Activated CD4-positive, alpha-beta T cell treated with anti-CD3 and anti-CD28 coated beads, Interleukin-2, Interleukin-6, amounts not matched to agents 100 ng/mL and 50 ng/mL, durations not matched to agents 16 hours and 8 hours (primary cell): ENCODE measurements around the gene EXOSC6.
A peak's percentile ranks its signal among the peaks of the same experiment; 100 is the strongest.
"Not testable (repeated sequence)": the region's sequence is repeated elsewhere in the genome, so short reads cannot be mapped to it uniquely, and the experiment has no call there.

Source experiments
- DNase-seq: peaks from one replicate; pipeline ENCODE4 v3.0.0-alpha.2; 2020

EXOSC6 gene

GRCh38 chr16:70251629-70252354, at the start of gene EXOSC6:
EXOSC6 (minus strand) TSS chr16:70251940; CDS start chr16:70251900, 40 bp downstream.
- DNase-seq = peak; percentile 97

GRCh38 chr16:70301121-70301520, 49.4 kb upstream of the EXOSC6 start:
- no peak for DNase-seq

- peak; percentile 79 for DNase-seq
Measured at GRCh38 chr16:70298988-70299938, 47.5 kb upstream of the EXOSC6 start, which contains the start of gene DDX19B. DDX19B (plus strand) TSS chr16:70299186; CDS start chr16:70299298, 112 bp downstream.

GRCh38 chr16:70295634-70296033, 43.9 kb upstream of the EXOSC6 start:
- DNase-seq = no peak

- no peak for DNase-seq
Measured at GRCh38 chr16:70294385-70295025, 42.8 kb upstream of the EXOSC6 start.

GRCh38 chr16:70292148-70292547, 40.4 kb upstream of the EXOSC6 start:
- DNase-seq = not testable (repeated sequence)

- DNase-seq = no peak
Measured at GRCh38 chr16:70290949-70291519, 39.3 kb upstream of the EXOSC6 start.

- peak; percentile 99 for DNase-seq
Measured at GRCh38 chr16:70289229-70290094, 37.7 kb upstream of the EXOSC6 start, which contains the start of gene AARS1. AARS1 (minus strand) TSS chr16:70289506; CDS start chr16:70282763, 6,743 bp downstream.

GRCh38 chr16:70287304-70287971, 35.7 kb upstream of the EXOSC6 start:
- DNase-seq = not testable (repeated sequence)

- no peak for DNase-seq
Measured at GRCh38 chr16:70276392-70276791, 24.7 kb upstream of the EXOSC6 start.

- no peak for DNase-seq
Measured at GRCh38 chr16:70271696-70272095, 20.0 kb upstream of the EXOSC6 start.

GRCh38 chr16:70270176-70270575, 18.4 kb upstream of the EXOSC6 start:
- DNase-seq = no peak

- no peak for DNase-seq
Measured at GRCh38 chr16:70269471-70269870, 17.7 kb upstream of the EXOSC6 start.

GRCh38 chr16:70267922-70268321, 16.2 kb upstream of the EXOSC6 start:
- not testable (repeated sequence) for DNase-seq

GRCh38 chr16:70267516-70267915, 15.8 kb upstream of the EXOSC6 start:
- peak; percentile 38 for DNase-seq

GRCh38 chr16:70259903-70260302, 8.2 kb upstream of the EXOSC6 start:
- not testable (repeated sequence) for DNase-seq

GRCh38 chr16:70258946-70259345, 7.2 kb upstream of the EXOSC6 start:
- no peak for DNase-seq

- no peak for DNase-seq
Measured at GRCh38 chr16:70258065-70258464, 6.3 kb upstream of the EXOSC6 start.

GRCh38 chr16:70257391-70257790, 5.7 kb upstream of the EXOSC6 start:
- DNase-seq = no peak

- no peak for DNase-seq
Measured at GRCh38 chr16:70255574-70255973, 3.8 kb upstream of the EXOSC6 start.

- DNase-seq = no peak
Measured at GRCh38 chr16:70254965-70255286, 3.2 kb upstream of the EXOSC6 start.
